DMS153 treated with DMSO at 0.1 percent for 48 hours (cell line): Measurements from ENCODE around the gene AMPD2.

ENCODE experiments used
- DNase-seq: peaks from one replicate; lab custom pipeline; 2025; ENCODE audit not compliant: unreplicated experiment; lab: John Stamatoyannopoulos, UW

AMPD2 gene

DNA sequence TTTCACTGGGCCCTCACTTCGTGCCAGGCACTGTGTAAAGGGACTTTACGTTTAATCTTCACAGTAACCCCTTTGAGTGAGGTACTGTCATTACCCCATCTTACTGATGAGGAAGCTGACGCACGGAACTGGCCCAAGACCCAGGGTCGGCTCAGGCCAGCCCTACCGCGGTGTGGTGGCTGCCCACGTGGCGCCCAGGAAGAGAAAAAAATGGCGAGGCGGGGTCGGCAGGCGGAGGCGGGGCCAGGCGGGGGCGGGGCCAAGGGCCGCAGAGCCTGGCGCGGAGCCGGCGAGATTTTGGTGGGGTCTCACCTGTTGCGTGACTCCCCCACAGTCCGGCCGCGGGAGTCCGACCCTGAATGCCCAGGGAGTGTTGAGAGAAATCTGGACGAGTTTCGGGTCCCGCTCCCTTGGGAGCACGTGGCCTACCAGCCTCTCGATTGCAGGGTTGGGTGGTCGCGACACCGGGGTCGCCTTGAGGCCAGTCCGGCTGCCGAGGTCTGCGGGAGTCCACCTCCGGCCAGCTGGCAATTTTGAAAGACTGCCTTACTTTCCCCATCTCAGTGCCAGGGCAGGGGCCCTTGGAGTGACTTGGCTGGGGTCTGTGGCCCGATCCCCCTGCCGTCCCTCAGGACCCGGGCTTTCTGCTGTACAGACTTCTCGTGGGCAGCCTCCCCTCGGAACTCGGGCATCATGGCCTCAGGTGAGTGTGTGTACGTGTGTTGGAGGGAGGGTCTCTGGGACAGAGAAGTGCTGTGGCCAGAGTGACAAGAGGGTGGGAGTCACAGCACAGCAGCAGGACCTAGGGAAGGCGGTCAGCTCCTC is at the start of gene AMPD2, which contains the start of gene GNAT2:
TSS of gene AMPD2 (plus strand) at position 262 of the 825 bp plus-strand sequence. CDS start 1,339 bp downstream, outside the sequence.
TSS of gene GNAT2 (minus strand) at position 41 of the 825 bp plus-strand sequence. CDS start 6,746 bp downstream, outside the sequence.
- DNase-seq, result peak; percentile 8

DNA sequence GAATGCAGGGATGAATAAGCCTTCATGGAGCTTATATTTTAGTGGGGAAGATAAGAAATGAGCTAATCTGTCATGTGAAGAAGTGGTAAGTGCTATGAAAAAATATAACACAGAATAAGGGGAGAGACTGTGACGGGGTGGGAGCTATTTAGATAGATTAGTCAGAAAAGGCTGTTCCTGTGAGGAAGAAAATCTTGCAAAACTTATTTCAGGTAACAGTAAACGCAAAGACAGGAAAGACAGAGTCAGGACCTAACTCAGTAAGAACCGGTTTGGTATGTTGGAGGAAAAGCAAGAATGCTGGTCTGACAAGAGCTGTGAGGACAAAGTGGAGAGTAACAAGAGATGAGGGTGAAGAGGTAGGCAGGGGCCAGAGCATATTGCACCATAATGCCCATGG is 49.2 kb upstream of the AMPD2 start:
- DNase-seq, result no peak

DNA sequence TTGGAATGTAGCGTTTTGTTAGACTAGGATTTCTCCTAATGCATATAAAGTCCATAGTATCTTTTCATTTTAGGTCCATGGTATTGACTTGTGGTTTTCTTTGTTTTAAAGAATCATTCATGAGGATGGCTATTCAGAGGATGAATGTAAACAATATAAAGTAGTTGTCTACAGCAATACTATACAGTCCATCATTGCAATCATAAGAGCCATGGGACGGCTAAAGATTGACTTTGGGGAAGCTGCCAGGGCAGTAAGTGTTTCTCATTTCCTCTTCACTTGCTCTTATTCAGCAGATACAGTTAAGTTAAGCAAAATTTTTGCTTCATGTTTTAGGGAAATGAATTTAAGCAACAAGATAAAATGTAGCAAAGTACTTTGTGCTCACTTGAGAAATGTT is 45.9 kb upstream of the AMPD2 start:
- no peak for DNase-seq

- DNase-seq, result no peak
Observed at GRCh38 chr1:109578947-109579443, 40.6 kb upstream of the AMPD2 start.

GRCh38 chr1:109579491-109579890 is 40.1 kb upstream of the AMPD2 start:
- DNase-seq, result no peak

- no peak for DNase-seq
Observed at GRCh38 chr1:109582021-109582420, 37.6 kb upstream of the AMPD2 start.

DNA sequence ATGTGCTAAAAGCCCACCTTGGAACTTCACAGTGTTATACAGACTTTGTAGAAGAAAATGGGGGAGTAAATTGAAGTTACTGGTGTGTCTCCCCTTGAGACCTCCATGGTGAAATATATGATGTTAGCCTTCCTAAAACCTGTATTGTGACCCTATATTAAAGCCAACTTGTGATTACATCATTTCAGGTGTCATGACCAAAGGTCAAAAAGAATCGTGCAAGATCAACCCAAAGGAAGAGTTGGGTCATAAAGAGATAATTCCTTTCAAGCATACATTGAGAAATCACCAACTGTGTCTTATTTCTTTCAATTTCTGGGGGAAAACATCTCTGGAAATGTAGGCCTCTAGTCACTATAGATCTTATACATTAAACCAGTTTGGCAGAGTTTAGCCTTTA is 34.9 kb upstream of the AMPD2 start:
- no peak for DNase-seq

- DNase-seq, result no peak
Observed at GRCh38 chr1:109586055-109586454, 33.6 kb upstream of the AMPD2 start.

- DNase-seq, result no peak
Observed at GRCh38 chr1:109589177-109589576, 30.5 kb upstream of the AMPD2 start.

- no peak for DNase-seq
Observed at GRCh38 chr1:109589679-109590078, 30.0 kb upstream of the AMPD2 start.

- no peak for DNase-seq
Observed at GRCh38 chr1:109592916-109593315, 26.7 kb upstream of the AMPD2 start.

GRCh38 chr1:109595531-109595930 is 24.1 kb upstream of the AMPD2 start:
- no peak for DNase-seq

- no peak for DNase-seq
Observed at GRCh38 chr1:109598156-109598555, 21.5 kb upstream of the AMPD2 start.

DNA sequence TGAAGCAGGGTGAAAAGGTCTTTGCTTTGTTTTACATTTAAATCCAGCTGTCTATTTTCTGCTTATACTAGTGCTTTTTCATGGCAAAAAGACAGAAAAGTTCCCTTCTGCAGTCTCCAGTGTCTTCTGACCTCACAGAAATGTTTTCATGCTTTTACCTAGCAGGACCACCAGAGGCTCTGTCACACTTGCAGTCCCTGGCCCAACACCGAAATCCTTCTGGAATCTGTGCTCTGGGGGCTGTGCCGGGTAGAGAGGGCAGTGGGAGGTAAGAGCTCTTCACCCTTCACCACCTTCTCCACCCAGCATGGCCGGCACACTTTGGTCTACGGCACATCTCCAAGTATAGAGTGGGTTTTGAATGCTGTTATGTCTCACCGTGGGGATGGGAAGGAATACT is 21.0 kb upstream of the AMPD2 start:
- no peak for DNase-seq

GRCh38 chr1:109603229-109603628 is 16.4 kb upstream of the AMPD2 start:
- no peak for DNase-seq

DNA sequence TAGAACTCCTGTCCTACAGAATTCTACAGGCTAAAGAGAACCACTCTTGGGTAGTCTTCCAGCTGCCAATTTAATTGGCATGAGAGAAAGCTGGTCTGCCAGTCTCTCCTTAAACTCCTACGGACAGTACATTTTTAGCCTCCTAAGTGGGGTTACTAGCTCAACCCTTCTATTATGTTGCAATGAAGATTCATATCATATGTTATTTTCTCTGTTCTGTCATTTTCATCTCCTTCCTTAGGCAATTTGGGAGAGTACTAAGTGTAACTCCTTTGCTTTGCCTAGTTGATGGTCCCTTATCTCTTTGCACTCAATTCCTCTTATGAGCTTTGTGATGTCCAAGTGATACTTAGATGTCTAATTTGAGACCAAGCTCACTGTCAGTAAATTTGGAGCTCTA is 14.3 kb upstream of the AMPD2 start:
- DNase-seq, result no peak

- DNase-seq, result no peak
Observed at GRCh38 chr1:109609881-109610280, 9.8 kb upstream of the AMPD2 start.

DNA sequence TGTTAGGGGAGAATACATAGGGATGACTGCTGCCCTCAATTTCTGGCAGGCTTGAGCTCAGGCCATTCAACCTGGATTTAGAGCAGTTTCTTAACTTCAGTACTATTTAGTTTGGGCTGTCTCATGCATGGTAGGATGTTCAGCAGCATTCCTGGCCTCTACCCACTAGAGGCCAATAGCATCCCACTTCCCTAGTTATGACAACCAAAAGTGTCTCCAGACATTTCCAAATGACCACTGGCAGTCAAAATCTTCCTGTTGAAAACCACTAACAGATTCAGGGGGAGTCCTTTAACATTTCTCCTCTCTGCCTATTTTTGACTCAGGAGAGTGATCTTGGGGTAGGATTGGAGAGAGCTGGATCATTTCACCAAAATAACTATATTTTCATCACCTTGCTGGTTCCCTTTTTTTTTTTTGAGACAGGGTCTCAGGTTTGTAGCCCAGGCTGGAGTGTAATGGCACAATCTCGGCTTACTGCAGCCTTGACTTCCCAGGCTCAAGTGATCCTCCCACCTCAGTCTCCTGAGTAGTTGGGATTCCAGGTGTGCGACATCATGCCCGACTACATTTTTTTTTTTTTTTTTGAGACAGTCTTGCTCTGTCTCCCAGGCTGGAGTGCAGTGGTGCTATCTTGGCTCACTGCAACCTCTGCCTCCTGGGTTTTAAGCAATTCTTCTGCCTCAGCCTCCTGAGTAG is 8.9 kb upstream of the AMPD2 start:
- no peak for DNase-seq

- DNase-seq, result no peak
Observed at GRCh38 chr1:109611308-109611990, 8.2 kb upstream of the AMPD2 start.

DNA sequence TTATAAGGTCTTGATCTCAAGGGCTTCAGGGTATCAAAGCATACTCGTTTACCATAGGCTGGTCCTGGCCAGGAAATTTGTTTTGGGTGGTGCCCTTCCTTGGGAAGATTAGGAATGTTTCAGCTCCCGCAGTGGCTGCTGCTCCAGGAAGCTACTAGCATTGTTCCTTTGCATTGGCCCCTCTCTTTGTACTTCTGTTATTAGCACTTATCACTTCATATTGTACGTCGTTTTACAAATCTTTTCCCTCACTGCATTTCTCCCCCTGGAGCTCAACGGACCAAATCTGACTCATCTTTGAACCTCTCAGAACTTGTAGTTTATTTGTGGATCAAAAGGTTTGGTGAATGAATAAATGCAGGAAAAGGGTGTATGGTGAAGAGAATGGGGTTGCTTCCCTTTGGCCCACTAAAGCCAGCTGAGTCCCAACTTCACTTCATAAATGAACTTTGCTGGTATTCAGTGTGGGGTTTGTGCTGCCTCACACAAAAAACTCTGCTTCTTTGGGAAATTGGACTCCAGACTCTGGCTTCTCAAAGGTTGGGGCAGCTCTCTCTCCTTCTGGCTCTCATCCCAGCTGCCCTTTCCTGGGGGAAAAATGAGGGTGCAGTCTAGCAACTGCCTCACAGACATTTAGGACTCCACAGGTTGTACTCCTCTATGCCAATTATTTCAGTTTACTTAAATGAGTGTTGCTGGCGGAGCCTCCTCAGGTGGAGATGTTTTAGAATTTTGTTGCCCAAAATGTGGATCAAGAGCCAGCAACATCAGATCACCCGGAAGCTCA is 6.1 kb upstream of the AMPD2 start:
- DNase-seq, result no peak

GRCh38 chr1:109615879-109616278 is 3.8 kb upstream of the AMPD2 start:
- DNase-seq, result no peak
